Sciatic nerve (tissue), 2 donors: ENCODE measurements around the gene ERCC6L2. TPM values are rescaled to one million over a fixed set of nuclear protein-coding genes. Genes with fewer than 3 reads are reported as not detected.

ENCODE experiments used
- ATAC-seq: fragments of 200-7000 bp; cut with Tn5 transposase; one replicate; pipeline ENCODE4 v1.9.1; 2020; ENCODE audit warnings: mild to moderate bottlenecking, moderate library complexity
- DNase-seq: peaks from one replicate; pipeline ENCODE4 v3.0.0-alpha.2; 2020; ENCODE audit warnings: low spot score
- intact Hi-C: fragments of 100-400 bp; cut with DNase I; formaldehyde crosslinking; loops from one replicate; pipeline ENCODE4 v1.14.2; 2022
- total RNA-seq: library from RNA; stranded (reverse); fragmentation: NEBNext Ultra II Directional; extraction: Animal tissue kit (Norgen Biotek cat#: 25700); gene quantifications from one replicate; pipeline ENCODE4 v1.2.1, GENCODE V29; 2021
- donor health status: DM: no; HTN: no; CAD: no.
- donor health status: DM: no; HTN: no; CAD: no.

The ERCC6L2 gene
- total RNA-seq, 1 donor from 2014 or later = 63.7 TPM

DNA sequence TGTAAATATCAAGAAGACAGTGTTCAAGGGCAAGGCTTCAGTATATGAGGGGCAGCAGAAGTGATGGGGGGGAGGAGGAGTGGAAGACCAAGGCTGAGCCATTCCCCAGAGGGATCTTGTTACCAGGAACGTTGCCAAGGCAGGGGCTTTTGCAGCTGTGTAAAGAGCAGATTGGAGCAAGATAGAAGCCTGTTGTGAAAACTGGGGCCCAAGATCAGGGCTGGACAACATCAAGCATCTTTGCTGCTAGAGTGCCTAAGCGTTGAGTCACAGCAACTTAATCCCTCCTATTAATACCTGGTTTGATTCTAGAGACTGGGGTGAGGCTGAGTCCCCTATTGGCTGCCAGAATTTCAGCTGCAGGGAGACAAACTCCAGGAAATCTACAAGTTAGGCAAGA, 18.4 kb upstream of the ERCC6L2 start:
- ATAC-seq (peak; percentile 89), DNase-seq (no peak)
- intact Hi-C loops = no loop called here

DNA sequence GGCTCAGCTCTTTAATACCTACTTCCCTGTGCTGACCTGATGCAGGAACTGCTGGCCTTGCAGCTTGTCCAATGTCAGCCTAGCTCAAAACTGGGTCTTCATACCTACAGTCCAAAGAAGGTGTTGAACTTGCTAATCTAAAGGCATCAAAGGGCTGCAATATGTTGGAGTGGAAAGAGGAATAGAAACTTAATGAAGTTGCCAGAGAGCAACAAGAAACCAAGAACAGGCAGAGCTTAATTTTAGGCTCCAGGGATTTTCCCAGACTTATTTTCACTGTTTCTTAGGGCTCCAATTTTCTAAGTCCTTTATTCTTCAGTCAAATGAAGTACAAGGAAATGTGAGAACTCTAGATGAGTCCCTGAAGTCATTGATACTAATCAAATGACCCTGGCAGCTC, 17.6 kb upstream of the ERCC6L2 start:
- ATAC-seq (no peak), DNase-seq (no peak)
- intact Hi-C loops = no loop called here

DNA sequence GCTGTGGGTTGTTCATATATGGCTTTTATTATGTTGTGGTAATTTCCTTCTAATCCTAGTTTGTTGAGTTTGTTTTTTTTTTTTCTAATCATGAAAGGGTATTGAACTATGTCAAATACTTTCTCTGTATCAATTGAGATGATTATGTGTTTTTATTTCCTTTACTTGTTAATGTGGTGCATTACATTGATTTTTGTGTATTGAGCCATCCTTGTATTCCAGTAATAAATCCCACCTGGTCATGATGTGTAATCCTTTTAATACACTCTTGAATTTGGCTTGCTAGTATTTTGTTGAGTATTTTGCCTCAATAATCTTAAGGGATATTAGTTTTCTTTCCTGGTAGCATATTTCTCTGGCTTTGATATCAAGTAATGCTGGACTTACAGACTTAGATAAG, 13.1 kb upstream of the ERCC6L2 start:
- no peak for DNase-seq
- no peak for ATAC-seq
- intact Hi-C loops = no loop called here

GRCh38 chr9:95864852-95865580, 10.5 kb upstream of the ERCC6L2 start:
- DNase-seq (no peak), ATAC-seq (no peak)
- intact Hi-C loops = no loop called here

GRCh38 chr9:95870352-95870751, 5.1 kb upstream of the ERCC6L2 start:
- no peak for ATAC-seq
- intact Hi-C loops = no loop called here
- DNase-seq = no peak

GRCh38 chr9:95870906-95871305, 4.6 kb upstream of the ERCC6L2 start:
- DNase-seq (no peak), ATAC-seq (no peak)
- intact Hi-C loops = no loop called here

DNA sequence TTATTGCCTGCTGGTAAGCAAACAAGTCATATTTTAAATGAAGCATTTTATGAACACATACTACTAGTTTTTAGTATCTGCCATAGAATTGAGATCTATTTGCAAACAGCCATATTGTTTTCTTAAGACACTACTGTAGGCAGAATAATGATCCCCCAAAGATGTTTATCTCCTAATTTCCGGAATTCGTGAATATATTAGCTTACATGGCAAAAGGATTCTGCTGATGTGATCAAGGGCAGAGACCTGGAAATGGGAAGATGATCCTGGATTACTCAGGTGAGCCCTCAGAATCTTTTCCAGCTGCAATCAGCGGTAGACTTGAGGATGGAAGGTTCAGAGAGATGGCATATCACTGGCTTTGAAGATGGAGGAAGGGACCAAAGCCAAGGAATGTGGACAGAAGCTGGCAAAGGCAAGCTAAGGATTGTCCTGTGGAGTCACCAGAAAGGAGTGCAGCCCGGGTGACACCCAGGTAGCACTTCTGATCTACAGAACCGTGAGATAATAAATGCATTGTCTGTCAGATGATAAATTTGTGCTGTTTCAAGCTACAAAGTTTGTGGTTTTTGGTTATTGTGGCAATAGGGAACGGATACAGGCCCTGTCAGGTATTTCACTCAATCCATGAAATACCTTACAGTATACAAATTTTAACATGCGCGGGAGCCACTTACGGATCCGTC, 1.0 kb upstream of the ERCC6L2 start:
- DNase-seq = no peak
- intact Hi-C loops = no loop called here
- no peak for ATAC-seq

- ATAC-seq = peak; percentile 74
- DNase-seq = peak; percentile 75
- intact Hi-C loops = no loop called here
Observed at GRCh38 chr9:95874989-95875304, 544 bp upstream of the ERCC6L2 start.

GRCh38 chr9:95876138-95876444, 600 bp downstream of the ERCC6L2 start:
- intact Hi-C loops = no loop called here
- ATAC-seq (no peak), DNase-seq (no peak)

- no peak for ATAC-seq
- intact Hi-C loops = no loop called here
- DNase-seq = no peak
Observed at GRCh38 chr9:95876595-95876994, 1.1 kb downstream of the ERCC6L2 start.

GRCh38 chr9:95877984-95878383, 2.5 kb downstream of the ERCC6L2 start:
- intact Hi-C loops = no loop called here
- ATAC-seq = no peak

GRCh38 chr9:95879591-95879990, 4.1 kb downstream of the ERCC6L2 start:
- DNase-seq (no peak), ATAC-seq (no peak)
- intact Hi-C loops = no loop called here

More at GRCh38 chr9:95877984-95878383, 2.5 kb downstream of the ERCC6L2 start:
- DNase-seq = no peak

DNA sequence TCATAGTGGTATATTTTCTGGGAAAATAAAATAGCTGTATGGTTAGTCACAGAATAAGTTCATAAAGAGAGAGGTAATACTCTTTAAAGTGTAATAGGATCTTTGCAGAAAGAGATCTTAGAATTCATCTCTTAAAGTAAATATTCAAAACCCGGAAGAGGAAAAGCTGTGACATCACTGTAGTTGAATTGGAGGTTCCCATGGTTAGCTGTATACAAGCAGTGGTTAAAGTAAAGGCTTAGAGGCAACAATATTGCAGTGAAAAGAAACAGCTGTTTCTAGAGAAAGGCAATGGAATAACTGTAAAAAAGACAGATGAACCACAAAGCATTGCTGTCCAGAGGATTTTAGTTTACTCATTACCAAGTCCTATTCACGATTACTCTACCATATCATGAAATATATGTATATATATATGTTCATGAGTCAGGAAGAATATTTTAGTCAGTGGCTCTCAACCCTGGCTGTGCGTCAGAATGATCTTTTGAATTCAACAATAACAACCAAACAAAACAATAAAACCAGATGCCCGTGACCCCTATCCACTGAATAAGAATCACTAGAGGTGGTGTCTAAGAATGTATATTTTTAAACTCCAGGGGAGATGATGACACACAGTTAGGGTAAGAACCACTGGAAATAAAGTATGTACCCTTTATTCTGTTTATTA, 4.7 kb downstream of the ERCC6L2 start:
- ATAC-seq = no peak
- intact Hi-C loops = no loop called here
- no peak for DNase-seq

DNA sequence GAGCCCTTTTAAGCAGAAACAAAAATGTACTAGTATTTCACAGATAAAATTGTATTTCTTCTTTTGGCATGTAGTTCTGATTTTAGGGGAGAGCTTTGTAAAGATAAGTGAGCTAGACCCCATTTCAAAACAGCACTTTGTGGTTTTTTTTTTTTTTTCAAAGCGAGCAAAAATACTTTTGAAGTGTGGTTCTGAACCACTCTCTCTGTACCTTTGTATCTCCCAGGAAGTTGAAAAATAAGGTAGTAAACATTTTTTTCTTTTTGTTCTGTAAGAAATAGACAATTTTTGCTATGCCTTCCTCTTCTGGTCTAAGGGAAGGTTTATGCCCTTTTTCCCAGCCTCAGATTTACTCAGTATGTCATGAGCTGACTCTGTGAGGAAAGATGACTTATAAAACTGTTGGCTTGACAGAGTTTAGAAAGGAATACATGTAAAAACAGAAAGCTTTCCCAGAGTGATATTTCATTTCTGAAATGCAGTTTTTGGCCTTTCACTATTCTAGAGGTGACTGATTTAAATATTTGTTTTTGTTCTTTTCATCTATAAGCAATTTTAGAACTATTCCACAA, 12.5 kb downstream of the ERCC6L2 start:
- ATAC-seq (no peak), DNase-seq (no peak)
- intact Hi-C loops = no loop called here

- no peak for DNase-seq
- ATAC-seq = no peak
- intact Hi-C loops = no loop called here
Observed at GRCh38 chr9:95890594-95890993, 15.1 kb downstream of the ERCC6L2 start.

- DNase-seq = no peak
- intact Hi-C loops = no loop called here
- no peak for ATAC-seq
Observed at GRCh38 chr9:95891067-95891671, 15.7 kb downstream of the ERCC6L2 start.

DNA sequence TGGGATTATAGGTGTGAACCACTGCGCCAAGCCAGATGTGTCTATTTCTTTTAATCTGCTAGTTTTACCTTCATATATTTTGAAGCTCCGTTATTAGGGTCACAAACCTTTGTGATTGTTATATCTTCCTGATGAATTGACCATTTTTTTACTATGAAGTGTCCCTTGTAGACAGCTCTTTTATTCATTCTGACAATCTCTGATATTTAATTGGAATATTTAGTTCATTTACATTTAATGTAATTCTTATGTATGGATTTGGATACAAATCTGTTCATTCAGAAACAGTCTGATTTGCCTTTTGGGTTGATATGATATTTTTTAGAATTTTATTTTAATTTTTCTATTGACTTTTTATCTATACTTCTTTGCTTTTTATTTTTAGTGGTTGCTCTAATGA, 17.2 kb downstream of the ERCC6L2 start:
- no peak for DNase-seq
- intact Hi-C loops = no loop called here
- no peak for ATAC-seq

DNA sequence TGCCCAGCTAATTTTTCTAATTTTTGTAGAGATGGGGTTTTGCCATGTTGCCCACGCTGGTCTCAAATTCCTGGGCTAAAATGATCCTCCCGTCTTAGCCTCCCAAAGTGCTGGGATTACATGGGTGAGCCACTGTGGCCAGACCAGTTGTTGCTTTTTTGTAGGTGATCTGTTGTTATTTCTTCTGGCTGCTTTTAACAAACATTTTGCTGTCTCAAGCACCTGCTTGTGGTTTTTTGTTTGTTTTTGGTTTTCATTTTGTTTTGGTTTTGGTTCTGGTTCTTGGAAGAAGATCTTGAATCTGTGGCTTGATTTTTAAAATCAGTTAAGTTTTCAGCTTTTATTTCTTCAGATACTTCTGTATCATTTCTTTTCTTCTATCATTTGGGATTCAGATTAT, 21.1 kb downstream of the ERCC6L2 start:
- intact Hi-C loops = no loop called here
- DNase-seq (no peak), ATAC-seq (no peak)

GRCh38 chr9:95901506-95901905, 26.0 kb downstream of the ERCC6L2 start:
- ATAC-seq = no peak
- intact Hi-C loops = no loop called here
- no peak for DNase-seq

DNA sequence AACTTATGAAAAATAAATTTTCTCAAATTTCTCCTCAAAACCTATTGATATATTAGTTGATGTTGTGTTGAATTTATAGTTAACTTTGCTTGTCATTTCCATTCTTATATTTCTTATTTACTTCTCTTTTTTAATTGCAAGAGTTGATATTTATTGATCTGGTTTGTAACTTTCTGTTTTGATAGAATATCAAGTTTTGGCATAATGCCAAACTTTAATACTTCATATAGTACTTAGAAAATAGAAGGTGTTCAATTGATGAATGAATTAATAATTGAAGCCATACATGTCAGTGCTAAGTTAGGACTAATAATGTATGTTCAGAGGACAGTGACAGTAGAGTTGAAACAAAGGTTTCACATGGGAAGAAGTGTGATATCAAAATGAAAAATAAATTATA, 27.9 kb downstream of the ERCC6L2 start:
- intact Hi-C loops = no loop called here
- ATAC-seq = no peak
- no peak for DNase-seq
